Activated CD8-positive, alpha-beta memory T cell treated with anti-CD3 and anti-CD28 coated beads, Interleukin-2, amount 50 U/mL, for 1 hour (primary cell): ENCODE data around the gene FAM131B.

Source experiments
- DNase-seq: peaks from one replicate; pipeline ENCODE4 v3.0.0-alpha.2; 2020; ENCODE audit errors: extremely low read depth

FAM131B gene

DNA sequence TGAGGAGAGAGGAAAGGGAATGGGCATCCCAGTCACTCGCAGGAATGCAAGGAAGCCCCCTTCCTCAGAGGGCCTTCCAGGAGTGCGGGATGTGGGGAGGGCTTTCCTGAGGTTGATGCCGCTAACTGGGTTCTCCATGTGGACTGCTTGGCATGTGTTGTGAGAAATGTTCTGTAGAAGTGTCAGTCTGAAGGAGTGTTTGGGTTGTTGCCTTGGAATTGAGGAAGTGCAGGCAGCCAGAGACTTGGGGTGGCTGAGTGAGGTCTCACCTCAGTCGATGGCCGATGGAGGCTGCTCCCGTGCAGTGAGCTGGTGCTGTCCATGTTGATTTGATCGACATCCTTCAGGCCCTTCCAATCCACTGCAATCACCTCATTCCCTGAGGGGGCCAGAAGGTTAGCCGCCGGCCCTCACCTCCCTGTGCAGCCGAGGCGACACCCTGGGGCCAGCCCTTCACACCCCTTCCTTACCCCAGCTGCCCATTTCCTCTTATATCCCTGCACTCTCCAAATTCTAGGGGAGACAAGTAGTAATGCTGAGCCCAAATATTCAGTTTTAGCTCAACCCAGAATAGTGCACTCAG, 2.7 kb downstream of the FAM131B start:
- DNase-seq, result no peak

DNA sequence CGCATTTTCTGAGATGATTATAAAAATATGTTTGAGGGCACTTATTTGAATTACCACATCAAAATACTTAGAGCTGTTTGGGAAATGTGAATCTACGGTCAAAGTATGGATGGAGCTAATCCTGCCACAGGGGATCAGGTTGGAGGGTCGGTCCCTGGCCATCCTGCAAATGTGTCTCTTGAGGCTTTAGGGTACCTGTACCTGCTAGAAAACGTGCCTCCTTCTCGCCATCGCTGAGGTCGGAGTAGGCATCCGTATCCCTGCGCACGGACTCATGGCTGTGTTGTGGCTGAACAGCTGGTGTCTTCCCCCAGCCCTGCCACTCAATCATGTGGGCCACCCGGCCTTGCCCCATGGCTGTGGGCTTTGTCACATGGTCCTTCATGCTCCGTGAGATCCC, 3.9 kb downstream of the FAM131B start:
- no peak for DNase-seq

DNA sequence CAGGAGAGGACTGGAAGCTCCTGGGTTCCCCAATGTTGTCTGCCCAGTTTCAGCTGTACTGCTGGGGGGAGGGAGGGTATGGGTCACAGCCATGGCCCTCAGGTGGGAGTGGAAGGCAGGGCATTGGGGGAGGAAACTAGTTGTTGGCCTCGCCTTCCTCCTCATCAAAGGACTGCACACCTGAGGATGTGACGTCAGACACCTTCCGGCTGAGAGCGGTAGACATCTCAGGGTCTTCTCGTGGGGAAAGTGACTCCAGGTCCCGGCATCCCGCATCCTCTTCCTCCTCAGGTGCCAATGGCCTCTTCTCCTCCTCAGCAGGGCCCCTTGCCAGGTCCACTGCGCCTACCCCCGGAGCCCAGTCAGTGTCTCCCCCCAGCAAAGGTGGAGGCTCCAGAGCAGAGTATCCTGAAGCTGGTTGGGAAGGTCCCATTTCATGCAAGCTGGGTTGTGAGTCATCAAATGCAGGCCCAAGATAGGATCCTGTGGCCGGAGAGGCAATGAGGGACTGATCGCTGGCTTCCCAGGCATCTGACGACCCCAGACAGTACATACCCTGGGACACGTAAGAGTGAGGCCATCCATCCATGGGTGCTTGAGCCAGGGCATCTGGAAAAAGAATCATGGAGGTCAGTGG, 6.0 kb downstream of the FAM131B start:
- no peak for DNase-seq

DNA sequence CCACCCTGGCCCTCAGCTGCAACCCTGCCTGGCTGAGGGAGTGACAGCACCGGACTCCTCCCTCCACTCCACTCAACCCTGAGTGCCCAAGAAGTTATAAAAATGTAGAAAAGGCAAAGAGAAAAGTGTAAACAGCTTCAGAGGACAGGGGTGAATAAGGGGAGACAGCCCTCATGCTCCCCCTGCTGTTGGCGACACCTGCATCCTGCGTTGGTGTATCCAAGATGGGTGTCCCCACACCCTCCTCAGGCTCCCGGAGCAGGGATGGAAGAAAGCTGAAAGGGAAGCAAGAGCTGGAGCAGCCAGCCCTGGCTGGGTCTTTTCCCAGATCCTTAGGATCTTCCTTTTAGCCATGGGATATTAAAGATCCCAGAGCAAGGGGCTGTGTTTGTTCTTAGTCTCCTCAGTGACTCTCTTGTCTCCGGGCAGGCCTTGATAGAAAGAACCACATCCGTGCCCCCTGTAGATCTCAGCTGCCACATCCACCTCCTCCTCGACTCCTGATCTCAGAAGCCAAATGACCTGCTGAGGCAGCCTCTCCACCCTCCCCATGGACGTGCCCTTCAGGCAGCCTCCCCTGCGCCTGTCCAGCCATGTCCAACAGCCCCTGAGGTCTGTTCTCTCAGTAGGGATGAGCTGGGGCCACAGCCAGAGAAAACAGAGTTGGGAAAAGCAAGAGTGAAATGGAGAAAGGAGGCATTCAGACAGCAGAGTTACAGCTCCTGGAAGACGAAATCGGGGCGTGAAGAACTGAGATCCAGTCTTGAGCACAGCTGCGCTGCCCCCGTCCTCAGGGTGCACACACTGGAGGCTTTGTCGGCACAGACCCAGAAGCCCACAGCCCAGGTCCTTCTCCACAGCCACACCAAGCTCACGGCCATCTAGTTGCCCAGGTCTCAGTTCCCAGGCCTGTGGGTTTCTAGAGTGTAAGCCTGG, 6.8 kb downstream of the FAM131B start:
- DNase-seq, result no peak

DNA sequence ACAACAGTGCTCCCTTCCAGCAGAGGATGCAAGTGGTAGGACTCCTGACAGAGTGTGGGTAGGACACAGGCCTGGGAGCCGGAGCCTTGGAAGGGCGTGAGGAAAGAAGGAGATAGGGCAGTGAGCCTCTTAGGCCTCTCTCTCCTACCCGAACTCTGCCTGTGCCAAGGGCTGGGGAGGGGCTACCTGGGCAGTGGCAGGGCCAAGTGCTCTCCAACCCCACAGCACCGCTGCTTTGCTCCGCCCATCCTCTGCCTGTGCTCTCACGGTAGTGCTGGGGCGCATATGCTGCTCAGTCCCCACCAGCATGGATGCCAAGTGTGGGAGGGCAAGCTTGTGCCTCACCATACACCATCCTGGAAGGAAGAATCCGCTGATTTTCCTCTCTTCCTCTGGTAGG, 7.5 kb downstream of the FAM131B start:
- DNase-seq, result no peak

DNA sequence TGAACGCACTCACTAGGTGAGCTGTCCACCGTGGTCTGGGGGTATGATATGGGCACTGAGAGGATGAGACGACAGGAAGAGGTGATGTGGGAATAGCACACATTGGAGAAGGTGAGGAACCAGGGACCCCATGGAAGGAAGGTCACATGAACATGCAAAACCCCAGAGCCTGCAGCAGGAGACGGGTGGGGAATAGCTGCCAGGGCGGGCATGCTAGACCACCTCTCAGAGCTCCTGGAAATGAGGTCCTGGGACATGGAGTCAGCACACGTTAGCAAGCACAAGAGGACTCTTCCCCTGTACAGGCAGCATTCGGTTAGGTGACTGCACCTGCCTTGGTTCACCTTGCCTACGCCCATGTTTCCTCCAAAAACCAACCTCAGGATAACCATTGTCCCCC, 8.1 kb downstream of the FAM131B start:
- DNase-seq, result no peak

DNA sequence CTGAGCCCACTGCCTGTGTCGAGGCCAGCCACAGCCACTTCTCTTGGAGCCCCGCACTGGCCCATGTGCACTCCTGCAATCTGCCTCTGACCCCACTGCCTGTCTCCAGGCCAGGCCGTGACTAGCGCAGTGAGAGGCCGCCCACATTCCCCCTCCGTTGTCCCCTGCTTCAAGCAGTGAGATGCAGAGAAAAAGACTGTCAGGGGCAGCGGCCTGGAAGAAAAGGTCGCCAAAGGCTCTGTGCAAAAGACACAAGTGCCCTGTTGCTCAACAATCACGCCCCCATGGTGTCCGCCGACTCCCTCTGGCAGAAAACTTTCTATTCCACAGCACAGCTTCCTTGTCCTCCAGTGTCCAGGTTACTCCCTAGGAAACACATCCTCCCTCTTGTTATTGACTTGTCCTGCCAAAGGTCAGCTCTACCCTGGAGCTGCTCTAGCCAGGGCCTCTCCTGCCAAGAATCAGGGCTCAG, 9.9 kb downstream of the FAM131B start:
- DNase-seq, result no peak

DNA sequence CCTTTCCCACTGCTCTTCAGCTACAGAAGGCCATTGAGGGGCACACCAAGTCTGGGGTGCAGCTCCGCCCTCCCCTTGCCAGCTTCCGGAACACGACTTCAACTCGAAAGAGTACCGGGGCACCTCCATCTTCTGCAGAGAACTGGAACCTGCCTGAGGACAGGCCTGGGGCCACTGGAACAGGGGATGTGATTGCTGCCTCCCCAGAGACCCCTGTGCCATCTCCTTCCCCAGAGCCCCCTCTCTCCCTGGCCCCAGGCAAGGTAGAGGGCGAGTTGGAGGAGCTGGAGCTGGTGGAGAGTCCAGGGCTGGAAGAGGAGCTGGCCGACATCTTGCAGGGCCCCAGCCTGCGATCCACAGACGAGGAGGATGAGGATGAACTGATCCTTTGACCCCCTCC, 10.9 kb downstream of the FAM131B start:
- DNase-seq, result no peak

DNA sequence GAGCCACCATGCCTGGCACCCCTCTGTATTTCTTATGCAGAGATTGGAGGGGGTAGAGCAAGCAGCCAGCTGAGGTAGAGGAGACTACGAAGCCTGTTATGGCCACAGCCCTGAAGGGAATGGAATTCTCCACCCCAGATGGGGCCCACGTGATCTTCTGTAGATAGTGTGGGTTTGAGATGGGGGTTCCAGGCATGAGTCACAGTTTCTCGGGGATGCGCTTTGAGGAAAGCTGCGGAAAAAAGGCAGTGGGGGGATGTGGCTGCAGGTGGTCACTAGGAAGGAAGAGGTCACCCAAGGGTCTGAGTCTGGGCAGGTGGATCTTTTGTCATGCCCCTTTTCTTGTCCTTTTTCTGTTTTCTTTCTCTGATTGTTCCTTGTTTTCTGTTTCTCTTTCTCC, 11.5 kb downstream of the FAM131B start:
- DNase-seq, result no peak

DNA sequence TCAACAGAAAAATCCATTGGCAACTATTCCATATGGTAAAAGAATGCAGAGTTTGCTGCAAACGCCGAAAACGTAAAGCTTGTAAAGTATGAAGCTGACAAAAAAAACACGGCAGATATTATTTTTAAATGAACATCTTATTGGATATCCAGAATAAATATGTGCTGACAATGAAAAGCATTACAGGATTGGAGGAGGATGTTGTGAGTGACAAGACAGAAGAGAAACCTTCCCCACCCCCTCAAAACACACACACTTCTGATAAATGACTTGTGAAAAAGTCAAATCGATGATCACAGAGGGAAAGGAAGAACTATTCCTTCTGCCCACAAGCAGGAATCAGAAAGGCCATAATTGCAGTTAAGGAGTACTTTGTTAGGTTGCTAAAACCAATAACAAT, 14.6 kb downstream of the FAM131B start:
- no peak for DNase-seq

DNA sequence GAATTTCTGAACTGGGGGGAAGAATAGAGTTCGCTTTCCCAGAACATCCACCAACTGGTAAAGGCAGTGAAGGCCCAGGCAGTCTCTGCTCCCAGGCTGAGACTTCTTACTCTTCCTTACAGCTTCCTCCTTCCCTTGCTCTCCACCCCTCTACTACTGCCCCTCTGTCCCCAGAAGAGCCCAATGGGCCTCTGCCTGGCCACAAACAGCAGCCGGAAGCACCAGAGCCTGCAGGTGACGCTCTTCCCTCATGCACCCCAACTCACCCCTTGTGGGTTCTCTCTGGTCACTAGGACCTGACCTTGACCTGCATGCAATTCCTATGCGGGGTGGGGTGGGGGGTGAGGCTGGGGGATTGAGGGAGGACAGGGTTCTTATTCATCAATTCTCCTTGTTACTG, 16.5 kb downstream of the FAM131B start:
- no peak for DNase-seq

DNA sequence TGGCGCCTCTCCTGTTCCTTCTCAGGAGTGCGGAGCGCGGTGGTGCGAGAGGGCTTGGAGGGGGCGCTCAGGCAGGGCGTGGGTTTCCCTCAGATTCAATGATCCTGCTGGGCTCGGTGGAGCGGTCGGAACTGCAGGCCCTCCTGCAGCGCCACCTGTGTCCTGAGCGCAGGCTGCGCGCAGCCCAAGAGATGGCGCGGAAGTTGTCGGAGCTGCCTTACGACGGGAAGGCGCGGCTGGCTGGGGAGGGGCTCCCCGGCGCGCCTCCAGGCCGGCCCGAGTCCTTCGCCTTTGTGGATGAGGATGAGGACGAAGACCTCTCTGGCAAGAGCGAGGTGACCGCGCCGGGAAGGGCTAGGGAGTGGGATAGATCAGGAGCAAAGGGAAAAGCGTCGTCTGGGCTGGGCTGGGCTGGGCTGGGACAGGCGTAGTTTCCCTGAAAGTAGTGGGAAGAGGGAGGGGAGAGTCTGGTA, 17.0 kb downstream of the FAM131B start:
- peak; percentile 13 for DNase-seq

DNA sequence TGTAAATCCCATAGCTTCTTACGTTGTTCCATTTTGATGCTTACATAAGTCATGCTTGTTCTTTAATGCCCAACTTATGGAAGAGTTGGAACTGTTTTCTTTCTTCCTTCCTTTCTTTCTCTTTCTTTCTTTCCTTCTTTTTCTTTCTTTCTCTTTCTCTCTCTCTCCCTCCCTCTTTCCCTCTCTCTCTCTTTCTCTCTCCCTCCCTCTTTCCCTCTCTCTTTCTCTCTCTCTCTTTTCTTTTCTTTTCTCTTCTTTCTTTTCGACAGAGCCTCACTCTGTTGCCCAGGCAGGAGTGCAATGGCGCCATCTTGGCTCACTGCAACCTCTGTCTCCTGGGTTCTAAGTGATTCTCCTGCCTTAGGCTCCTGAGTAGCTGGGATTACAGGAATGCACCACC, 18.9 kb downstream of the FAM131B start:
- DNase-seq, result no peak

DNA sequence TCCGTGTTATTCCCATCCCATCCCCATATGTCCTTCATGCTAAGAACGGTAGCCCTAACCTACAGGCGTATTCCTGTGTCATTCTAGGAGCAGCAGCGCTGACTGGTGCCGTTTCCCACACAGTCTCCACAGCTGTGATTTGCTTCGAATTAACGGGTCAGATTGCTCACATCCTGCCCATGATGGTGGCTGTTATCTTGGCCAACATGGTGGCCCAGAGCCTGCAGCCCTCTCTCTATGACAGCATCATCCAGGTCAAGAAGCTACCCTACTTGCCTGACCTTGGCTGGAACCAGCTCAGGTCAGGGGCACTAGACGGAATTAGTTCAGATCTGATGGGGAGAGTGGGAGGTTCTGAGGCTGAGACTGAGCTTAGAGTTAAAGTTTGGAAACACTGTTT, 20.7 kb downstream of the FAM131B start:
- no peak for DNase-seq

DNA sequence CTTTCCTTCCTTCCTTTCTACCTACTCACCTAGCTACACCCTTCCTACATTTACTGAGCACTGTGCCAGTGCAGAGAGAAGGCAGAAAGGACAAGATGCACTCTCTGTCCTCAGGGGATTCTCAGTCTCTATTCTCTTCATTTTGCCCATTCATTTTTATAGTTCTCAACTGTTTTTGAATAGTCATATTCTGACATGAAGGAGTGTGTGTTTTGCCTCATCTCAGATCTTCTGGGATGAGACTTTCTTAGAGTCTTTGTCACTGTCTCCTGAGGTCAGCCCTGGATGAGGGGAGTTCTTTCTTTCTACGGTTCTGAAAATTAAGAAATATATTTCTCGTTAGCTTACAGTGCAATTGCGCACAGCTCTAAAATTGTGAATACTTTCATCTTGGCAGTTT, 25.3 kb downstream of the FAM131B start:
- no peak for DNase-seq

DNA sequence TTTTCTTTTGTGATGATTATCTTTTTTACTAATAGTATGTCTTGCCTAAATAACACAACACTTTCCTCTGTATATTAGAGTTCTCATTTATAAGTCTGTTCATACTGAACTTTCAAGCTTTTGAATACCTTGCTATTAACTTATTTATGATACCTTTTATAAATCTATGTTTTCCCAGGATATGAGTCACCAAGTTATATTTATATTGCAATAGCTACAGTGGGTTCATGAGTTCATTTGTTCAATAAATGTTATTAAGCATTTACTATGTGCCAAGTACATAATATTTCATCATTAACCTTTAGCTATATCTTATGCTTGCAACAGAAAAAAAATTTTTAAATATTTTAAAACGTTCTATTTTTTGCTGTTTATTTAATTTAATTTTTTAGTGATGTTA, 28.3 kb downstream of the FAM131B start:
- DNase-seq, result no peak

DNA sequence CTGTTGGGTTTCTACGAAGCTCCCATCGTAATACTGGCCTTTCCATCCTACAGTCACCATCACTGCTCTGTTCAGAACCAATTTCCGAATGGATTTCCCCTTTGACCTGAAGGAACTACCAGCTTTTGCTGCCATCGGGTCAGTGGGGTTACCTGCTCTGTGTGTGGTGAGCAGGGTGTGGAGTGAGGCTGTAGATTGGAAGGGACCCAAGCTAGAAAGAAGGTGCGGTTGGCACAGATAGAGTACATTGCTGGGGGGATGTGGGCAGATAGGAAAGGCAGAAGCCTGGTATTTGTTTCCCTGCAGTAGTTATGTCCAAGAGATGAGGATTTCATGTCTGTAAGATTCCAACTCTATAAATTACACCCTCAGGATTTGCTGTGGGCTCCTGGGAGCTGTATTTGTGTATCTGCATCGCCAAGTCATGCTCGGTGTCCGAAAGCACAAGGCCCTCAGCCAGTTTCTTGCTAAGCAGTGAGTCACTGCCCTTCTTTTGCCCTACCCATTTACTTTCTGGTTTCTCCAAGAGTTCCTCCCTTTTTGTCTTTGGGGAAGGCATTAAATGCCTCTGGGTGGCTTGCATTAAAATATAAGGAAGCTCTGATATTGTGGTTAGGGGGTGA, 31.2 kb downstream of the FAM131B start:
- DNase-seq, result no peak

DNA sequence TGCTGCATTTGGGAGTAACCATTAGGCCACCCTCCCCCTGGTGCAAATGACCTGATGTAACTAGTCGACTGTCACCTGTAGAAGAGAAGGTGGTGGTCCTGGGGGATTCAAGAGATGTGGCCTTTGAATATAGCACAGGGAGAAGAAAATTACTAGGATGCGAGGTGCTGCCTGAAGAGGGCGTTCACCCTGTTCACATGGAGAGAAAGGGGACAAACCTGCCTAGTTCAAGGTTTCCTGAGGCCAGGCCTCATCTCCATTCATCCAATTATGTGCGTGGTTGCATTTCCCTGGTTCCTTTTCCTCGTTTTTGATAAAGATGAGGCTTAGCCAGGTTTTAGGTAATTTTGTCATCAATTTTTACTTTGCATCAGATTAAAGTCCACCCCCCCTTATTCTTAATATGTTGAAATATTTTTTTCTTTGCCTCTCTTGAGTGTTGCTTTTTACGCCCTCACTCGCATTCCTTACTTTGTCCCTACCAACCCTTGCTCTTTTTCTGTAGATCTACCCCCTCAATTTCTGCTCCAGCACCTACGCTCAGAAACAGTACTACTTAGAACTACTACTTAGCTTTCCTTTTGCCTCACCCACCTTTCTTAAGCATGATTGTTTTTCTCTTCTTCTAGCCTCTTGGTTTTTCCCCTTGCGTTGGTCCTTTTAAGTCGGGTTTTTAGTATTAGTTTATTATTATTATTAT, 32.9 kb downstream of the FAM131B start:
- no peak for DNase-seq

DNA sequence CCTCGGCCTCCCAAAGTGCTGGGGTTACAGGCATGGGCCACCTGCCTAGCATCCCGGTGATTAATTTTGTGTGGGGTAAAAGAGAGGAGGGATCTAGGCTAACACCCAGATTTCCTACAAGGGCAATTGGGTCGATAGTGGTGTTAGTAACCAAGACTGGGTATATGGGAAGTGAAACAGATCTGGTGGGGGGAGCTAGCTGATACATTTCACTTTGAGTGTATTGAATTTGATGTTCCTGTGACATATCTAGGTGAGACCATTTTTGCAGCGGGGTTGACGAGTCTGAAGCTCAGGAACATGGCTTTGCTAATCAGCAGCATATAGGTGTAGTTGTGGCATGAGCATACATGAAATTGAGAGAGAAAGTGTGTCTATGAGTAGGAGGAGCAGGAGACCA, 34.6 kb downstream of the FAM131B start:
- DNase-seq, result no peak

DNA sequence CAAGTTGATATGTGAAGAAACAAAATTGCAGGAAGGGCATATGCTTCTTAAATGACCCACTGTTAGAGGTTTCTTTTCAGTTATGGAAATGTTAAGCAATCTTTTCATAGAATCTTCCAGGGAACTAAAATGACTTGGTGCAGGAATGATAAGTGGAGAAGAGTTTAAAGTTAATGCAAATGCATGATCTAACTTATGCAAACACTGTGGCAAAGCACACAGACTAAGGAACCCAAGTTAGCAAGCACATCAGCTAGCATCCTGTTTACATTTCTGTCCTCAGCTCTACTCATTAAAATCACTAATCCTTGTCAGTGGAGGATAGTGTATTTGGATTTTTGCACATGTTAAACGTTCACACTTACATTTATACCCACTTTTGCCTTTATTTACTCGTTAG, 37.3 kb downstream of the FAM131B start:
- no peak for DNase-seq

DNA sequence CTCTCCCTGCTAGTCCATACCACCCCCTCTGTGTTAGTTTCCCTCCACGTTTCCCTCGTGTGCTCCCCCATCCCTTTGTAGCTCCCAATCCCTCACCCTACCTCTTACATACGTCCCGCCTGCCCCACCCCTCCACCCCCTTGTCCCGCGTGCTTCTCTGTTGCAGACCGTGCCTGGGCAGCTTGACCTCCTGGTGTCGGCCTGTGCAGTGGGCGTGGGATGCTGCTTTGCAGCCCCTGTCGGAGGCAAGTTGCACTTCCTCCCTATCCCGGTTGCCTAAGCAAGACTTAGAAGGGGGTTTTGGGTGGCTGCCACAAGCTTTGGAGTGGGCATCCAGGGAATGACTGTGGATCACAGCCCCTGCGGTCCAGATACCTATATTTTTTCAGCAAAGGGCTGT, 38.9 kb downstream of the FAM131B start:
- no peak for DNase-seq
